Spinal cord (tissue), 10 donors: Measurements from ENCODE around the gene TGFBR3. TPM values are rescaled to one million over a fixed set of nuclear protein-coding genes. Genes with fewer than 3 reads are reported as not detected.
"Not testable (repeated sequence)": the region's sequence is repeated elsewhere in the genome, so short reads cannot be mapped to it uniquely, and the experiment has no call there.

Source experiments
- DNase-seq, 6 donors: peaks; one replicate each; pipeline versions ENCODE4 v3.0.0 to v3.0.0-alpha.2; 2013 to 2015; ENCODE audit warnings: low spot score in 6 of 6, low read depth in 4 of 6
- H3K27ac ChIP-seq: one replicate; pipeline ENCODE4 v1.5.1; 2013; ENCODE audit warnings: low read depth, low read length, control low read depth
- H3K27me3 ChIP-seq: one replicate; pipeline ENCODE4 v1.6.1; 2013; ENCODE audit warnings: low read length; ENCODE audit not compliant: control insufficient read depth, insufficient read depth
- H3K36me3 ChIP-seq: one replicate; pipeline ENCODE4 v1.6.1; 2013; ENCODE audit warnings: low read length; ENCODE audit not compliant: control insufficient read depth, insufficient read depth
- H3K4me1 ChIP-seq: one replicate; pipeline ENCODE4 v1.6.1; 2013; ENCODE audit warnings: low read length; ENCODE audit not compliant: control insufficient read depth, insufficient read depth
- H3K4me3 ChIP-seq: one replicate; pipeline ENCODE4 v1.5.1; 2013; ENCODE audit warnings: low read depth, low read length, control low read depth
- H3K9me3 ChIP-seq: one replicate; pipeline ENCODE4 v1.6.1; 2013; ENCODE audit warnings: low read length; ENCODE audit not compliant: control insufficient read depth, insufficient read depth
- WGBS: methylation state at CpG from one replicate; pipeline ENCODE4 v1.1.5; 2013; ENCODE audit warnings: missing lambda C conversion rate; ENCODE audit not compliant: insufficient coverage; 5-methylcytosine and 5-hydroxymethylcytosine counted together
- polyA plus RNA-seq, 2 donors: library from polyadenylated mRNA; unstranded; fragments of 120-200 nt; gene quantifications; one replicate each; pipeline ENCODE4 v1.2.1, GENCODE V29; 2013; ENCODE audit not compliant: insufficient read length in 2 of 2
- total RNA-seq, 2 donors: library from RNA; depleted of rRNA in 1 of 2; stranded (reverse); fragments of 120-200 nt in 1 of 2; fragments of >200 nt in 1 of 2; gene quantifications; one replicate each; pipeline versions ENCODE4 v1.2.3 to v1.2.4, GENCODE V29; 2013 to 2014
- donor health status: healthy.

TGFBR3 gene
- total and polyA plus RNA-seq, 4 donors, result 8.0 to 99.8 (median 30.0) TPM

DNA sequence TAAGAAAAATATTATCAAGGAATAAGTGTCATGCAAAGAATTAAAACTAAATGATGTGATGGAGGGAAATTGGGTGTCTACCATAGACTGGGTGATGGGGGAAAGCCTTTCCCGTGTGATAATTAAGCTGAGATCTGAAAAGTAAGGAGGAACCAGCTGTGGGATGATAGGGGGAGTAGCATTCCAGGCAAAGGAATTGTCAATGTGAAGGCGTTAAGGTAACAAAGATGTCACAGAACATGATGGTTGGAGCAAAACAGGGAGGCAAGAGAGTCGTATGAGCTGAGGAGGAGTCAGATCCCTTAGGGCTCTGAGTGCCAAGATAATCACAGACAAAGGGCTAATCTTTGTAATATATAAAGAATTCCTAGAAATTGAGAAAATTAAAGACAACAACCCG is 215.2 kb downstream of the TGFBR3 start:
- WGBS, result 92% methylated on average over 2 of the region's 4 CpGs
- DNase-seq, result no peak
- Histone ChIP-seq H3K4me1 (no peaks in the 10 kb centered on the region), H3K27ac (no peak overlapping the region), H3K4me3 (no peak overlapping the region), H3K9me3 (no peaks in the 10 kb centered on the region), H3K36me3 (no peaks in the 10 kb centered on the region), H3K27me3 (no peaks in the 10 kb centered on the region)

DNA sequence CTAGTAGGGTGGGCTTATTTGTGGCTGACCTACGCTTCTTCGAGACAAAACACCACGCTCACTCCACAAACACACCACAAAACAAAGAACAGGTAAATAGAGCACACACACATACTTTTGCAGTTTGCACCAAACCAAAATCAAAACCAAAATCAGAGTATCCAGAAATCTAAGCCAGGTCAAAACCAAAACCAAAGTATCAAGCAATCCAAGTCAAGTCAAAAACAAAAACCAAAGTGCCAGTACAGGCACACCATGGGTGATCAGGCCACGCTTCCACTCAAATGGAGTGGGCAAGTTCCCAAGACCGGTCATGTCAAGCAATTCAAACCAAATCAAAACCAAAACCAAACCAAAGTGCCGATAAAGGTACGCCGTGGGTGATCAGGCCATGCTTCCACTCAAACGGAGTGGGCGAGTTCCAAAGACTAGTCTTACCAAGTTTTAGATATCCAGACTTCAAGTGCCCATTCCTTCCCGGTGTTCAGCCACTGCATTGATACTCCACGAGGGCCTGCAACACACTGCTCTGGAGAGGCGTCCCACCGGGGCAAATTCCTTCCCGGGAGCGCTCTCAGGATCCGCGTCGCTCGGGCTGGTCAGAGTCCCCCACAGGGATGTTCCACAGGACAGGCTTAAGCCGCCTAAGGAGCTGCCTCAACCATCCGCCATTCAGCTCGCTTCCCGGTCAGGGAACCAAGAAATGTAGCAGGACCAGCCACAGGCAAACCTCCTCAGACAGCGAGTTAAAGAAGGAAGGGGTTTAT is 216.2 kb downstream of the TGFBR3 start:
- no peak overlapping the region for H3K4me3 ChIP-seq
- no peak overlapping the region for H3K27ac ChIP-seq
- H3K36me3 ChIP-seq, result no peaks in the 10 kb centered on the region
- H3K27me3 ChIP-seq, result no peaks in the 10 kb centered on the region
- DNase-seq, result no peak
- no peaks in the 10 kb centered on the region for H3K9me3 ChIP-seq
- 92% methylated on average over 24 of the region's 25 CpGs for WGBS
- H3K4me1 ChIP-seq, result no peaks in the 10 kb centered on the region

DNA sequence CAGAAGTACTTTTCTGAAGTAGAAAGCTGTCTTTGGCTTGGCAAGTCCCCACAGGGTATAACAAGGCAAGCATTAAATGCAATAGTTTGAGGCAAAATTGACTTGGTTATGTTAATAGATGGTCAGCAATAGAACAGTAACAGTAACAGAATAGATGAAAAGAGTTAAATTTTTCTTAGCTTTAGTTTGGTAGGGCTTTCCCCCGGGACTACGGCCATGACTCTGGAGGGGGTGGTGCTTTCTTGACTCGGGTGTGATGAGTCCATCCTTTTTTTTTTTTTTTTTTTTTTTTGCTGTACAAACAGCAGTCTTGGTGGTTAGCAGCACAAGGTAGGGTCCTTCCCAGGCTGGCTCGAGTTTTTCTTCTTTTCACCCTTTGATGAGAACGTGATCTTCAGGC is 219.3 kb downstream of the TGFBR3 start:
- not testable (repeated sequence) for H3K36me3 ChIP-seq, H3K27ac ChIP-seq, H3K27me3 ChIP-seq, DNase-seq, H3K9me3 ChIP-seq, H3K4me1 ChIP-seq, H3K4me3 ChIP-seq
- no CpG with 5 or more reads among the region's 5 CpGs for WGBS

DNA sequence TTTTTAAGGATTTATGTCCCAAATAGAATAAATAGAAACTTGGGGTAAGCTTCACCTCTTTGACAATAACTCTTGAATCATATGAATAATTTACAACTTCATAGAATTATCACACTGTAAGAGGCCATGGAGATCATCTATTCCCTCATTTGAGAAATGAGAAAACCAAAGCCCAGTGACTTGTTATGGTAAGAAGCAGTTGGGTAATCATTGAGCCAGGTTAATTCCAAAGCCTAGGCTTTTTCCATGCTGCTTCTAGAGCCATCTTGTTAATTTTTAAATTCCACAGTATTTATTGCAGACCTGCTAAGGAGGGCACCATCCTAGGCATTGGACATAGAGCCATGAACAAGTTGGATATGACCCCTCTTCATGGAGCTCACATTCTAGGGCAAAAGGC is 224.8 kb downstream of the TGFBR3 start:
- no peak overlapping the region for H3K27ac ChIP-seq
- no peaks in the 10 kb centered on the region for H3K4me1 ChIP-seq
- no peak for DNase-seq
- no peaks in the 10 kb centered on the region for H3K9me3 ChIP-seq
- no peaks in the 10 kb centered on the region for H3K27me3 ChIP-seq
- no peaks in the 10 kb centered on the region for H3K36me3 ChIP-seq
- H3K4me3 ChIP-seq, result no peak overlapping the region

GRCh38 chr1:91660708-91661107 is 225.2 kb downstream of the TGFBR3 start:
- H3K27me3 ChIP-seq, result no peaks in the 10 kb centered on the region
- H3K4me3 ChIP-seq, result no peak overlapping the region
- no peak for DNase-seq
- H3K4me1 ChIP-seq, result no peaks in the 10 kb centered on the region
- no peaks in the 10 kb centered on the region for H3K9me3 ChIP-seq
- no peaks in the 10 kb centered on the region for H3K36me3 ChIP-seq
- no peak overlapping the region for H3K27ac ChIP-seq

GRCh38 chr1:91655912-91656449 is 230.0 kb downstream of the TGFBR3 start:
- no peaks in the 10 kb centered on the region for H3K4me1 ChIP-seq
- H3K36me3 ChIP-seq, result no peaks in the 10 kb centered on the region
- no peak overlapping the region for H3K4me3 ChIP-seq
- DNase-seq, result no peak
- no peak overlapping the region for H3K27ac ChIP-seq
- no peaks in the 10 kb centered on the region for H3K27me3 ChIP-seq
- H3K9me3 ChIP-seq, result no peaks in the 10 kb centered on the region
- whole genome bisulfite sequencing, result 32% methylated on average over 2 of the region's 5 CpGs

- Histone ChIP-seq H3K4me1 (no peaks in the 10 kb centered on the region), H3K9me3 (no peaks in the 10 kb centered on the region), H3K27ac (no peak overlapping the region), H3K4me3 (no peak overlapping the region), H3K27me3 (no peaks in the 10 kb centered on the region), H3K36me3 (no peaks in the 10 kb centered on the region)
- no CpG with 5 or more reads among the region's 1 CpG for WGBS
- no peak for DNase-seq
These were observed 232.8 kb downstream of the TGFBR3 start for GRCh38 chr1:91653183-91653582.

DNA sequence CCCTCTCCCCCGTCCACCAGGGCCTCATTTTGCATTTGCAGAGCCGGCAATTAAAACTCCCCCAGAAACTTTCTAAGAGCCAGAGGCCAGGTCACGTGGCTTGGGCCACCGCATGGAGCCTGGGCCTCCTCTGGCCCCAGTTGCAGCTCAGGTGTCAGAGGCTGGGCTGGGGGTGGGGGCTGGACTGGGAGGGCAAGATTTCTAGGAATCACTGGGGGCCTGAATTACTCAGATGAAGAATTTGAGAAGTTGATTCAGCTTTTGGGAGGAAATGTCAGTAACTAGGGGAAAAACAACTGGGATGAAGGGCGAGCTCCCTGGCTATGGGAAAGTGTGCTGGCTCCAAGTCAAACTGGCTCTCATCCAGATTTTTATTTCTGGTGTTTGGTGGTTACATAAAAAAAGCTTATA is 234.3 kb downstream of the TGFBR3 start:
- no peaks in the 10 kb centered on the region for H3K27me3 ChIP-seq
- H3K36me3 ChIP-seq, result no peaks in the 10 kb centered on the region
- WGBS, result 63% methylated on average over 3 of the region's 5 CpGs
- no peak overlapping the region for H3K4me3 ChIP-seq
- H3K9me3 ChIP-seq, result no peaks in the 10 kb centered on the region
- peak in 2 of 6 donors; percentile 27 to 47 for DNase-seq
- H3K27ac ChIP-seq, result no peak overlapping the region
- no peaks in the 10 kb centered on the region for H3K4me1 ChIP-seq

GRCh38 chr1:91651243-91651642 is 234.7 kb downstream of the TGFBR3 start:
- Histone ChIP-seq H3K36me3 (no peaks in the 10 kb centered on the region), H3K27me3 (no peaks in the 10 kb centered on the region), H3K27ac (peak overlapping the region; percentile 43), H3K4me1 (no peaks in the 10 kb centered on the region), H3K4me3 (no peak overlapping the region), H3K9me3 (no peaks in the 10 kb centered on the region)
- WGBS, result 77% methylated on average over 2 of the region's 4 CpGs
- no peak for DNase-seq

DNA sequence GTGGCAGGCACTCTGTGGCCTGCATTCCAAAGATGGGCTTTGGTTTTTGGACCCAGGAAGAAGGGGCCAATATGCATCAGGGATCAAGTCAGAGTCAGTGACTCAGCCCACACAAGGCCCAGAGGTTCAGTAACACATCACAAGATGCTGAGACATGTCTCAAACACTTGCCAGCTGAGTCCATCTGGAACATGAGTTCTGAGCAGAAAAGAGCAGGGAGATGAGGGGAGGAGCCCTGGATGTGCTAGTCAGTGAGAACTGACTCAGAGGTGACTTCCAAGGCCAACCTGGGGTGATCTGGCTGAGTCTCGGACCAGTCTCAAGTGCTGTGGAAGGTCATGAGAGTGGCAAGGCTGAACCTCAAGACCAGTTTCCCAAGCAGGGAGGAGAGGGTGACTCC is 235.2 kb downstream of the TGFBR3 start:
- no peaks in the 10 kb centered on the region for H3K27me3 ChIP-seq
- no peaks in the 10 kb centered on the region for H3K4me1 ChIP-seq
- no peaks in the 10 kb centered on the region for H3K36me3 ChIP-seq
- H3K27ac ChIP-seq, result peak overlapping the region; percentile 43
- no peak overlapping the region for H3K4me3 ChIP-seq
- no peaks in the 10 kb centered on the region for H3K9me3 ChIP-seq
- WGBS, result 100% methylated on average over 1 of the region's 1 CpG
- peak in 1 of 6 donors; percentile 20 for DNase-seq
